Measurements from ENCODE around the gene CORIN.

The CORIN gene

GRCh38 chr4:47831026-47831679 is 6.7 kb downstream of the CORIN start:
- no peak for DNase-seq (ENCODE audit: low read depth in 2 of 2)

DNA sequence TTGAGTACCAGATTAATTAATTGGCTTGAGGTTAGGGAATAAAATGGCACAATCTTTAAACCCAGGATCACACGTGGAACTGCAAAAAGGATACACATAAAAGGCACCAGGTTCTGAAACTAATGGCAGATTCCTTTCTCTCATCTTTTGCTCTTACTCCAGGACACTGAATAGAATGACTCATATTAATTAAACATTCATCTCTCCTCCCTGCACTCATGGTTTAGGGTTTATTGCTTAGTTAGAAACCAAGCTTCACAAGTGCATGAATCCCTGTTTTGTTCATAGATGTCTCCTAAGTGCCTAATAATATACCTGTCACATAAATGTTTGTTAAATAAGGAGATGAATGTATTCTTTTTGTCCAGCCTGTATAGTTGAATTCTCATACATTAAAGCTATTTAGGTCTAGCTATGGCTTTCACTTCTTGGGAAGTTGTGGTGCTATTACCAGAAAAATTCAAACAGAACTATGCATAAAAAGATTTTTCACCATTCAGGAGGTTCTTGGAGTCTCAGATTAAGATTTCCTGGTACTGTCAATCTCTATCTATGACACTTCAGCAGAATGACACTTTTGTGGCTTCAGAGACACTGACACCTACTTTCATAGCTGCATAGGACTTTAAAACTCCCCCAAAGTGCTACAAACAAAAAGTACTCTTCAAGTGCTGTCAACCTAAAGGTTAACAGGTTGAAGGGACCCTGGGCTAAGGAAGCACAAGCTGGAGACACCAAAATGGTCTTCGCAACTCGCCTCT is 7.4 kb downstream of the CORIN start:
- no peak for DNase-seq (ENCODE audit: low read depth in 2 of 2)

GRCh38 chr4:47829438-47829837 is 8.4 kb downstream of the CORIN start:
- DNase-seq (ENCODE audit: low read depth in 2 of 2): no peak

DNA sequence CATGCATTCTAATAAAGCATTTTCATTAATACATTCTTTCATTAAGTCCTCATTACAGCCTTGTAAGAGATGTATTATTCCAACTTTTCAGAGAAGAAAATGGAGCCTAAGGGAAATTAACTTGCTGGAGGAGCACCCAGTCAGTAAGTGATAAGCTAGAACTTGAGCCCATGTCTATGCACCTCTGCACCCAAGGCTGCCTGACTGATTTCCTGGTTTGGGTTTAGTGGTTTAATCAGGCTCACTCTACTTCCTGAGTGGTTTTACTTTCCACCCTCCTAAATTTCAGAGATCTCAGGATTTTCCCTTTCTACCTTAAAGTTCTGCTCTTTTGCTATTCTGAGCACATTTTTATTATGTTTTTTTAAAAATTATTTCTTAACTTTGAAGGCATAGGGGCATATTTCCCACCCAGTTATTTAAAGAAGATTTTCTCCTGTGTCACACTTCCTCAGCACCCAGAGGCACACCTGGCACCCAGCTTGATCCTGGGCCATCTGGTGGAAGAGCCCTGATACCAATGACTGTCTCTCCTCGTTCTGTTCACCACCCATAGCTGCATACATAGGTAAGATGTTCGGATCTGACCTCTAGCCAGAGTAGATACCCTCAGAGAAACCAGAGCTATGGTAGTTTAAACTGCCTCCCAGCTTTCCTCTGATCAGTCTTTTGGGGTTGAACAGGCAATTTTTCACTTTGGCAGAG is 10.4 kb downstream of the CORIN start:
- no peak for DNase-seq (ENCODE audit: low read depth in 2 of 2)

DNA sequence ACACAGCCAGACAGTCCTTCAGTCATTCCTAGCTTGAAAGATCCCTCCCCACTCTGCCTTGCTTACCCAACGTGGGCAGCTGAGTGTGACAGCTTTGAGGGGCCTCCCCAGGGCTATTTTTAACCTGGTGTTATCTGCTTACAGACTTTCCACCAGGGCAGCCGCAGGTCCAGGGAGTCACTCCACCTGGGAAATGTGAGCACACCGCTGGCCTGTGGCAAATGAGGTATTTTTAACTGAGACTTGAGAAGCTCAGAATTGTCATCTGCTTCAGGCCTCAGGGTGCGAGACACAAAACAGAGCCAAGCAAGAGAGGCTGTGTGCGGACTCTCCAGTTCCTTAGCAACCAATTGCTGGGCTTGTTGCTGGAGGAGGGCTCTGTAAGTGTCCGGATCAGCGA is 13.0 kb downstream of the CORIN start:
- no peak for DNase-seq (ENCODE audit: low read depth in 2 of 2)

DNA sequence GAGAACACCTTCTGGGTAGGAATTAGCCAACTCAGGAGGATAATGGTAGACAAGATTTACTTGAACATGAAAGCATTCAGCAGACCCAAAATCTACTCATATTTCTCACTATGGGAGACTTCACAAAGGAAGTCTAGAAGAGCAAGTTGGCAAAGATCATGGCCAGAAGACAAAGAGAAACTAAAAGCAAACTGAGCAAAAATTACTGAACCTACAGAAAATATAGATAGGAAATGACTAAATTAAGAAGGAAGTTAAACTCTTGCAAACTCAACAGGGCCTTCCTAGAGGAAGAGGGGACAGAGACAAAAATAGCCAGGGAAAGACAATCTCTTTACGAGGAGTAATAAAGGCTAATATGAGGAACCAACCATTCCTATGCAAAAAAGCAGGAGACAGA is 18.7 kb downstream of the CORIN start:
- DNase-seq (ENCODE audit: low read depth in 2 of 2): no peak

DNA sequence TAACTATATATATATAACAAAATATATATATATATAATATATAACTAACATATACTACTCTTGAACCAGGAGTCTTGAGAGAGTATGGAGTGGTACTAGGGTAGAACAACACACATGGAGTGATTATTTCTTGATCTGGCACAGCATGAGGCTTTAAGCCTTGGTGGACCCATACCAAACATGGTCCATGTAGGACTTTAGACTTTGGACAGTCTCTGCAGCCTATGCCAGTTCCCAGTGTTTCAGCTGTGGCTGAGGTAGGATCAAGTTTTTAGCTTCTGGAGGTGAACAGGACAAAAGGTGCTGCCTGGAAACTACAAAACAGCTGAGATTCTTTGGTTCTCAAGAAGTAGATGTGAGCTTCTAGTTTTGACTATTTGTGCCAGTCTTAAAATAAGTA is 20.6 kb downstream of the CORIN start:
- no peak for DNase-seq (ENCODE audit: low read depth in 2 of 2)

DNA sequence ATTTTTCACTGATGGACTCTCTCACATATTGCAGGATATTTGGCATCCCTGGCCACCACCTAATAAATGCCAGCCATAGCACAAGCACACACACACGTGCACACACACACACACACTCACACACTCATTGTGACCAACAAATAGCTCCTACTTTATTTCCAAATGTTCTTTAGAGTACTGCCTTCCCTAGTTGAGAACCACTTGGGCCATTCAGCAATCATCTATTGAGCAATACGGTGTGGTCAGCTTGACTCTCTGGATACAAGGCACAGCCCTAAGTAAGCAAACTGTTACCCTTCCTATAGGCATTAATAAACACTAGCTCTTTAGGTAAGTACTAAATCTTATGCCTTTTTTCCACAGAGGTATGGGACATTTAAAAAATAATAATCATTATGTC is 21.1 kb downstream of the CORIN start:
- DNase-seq (ENCODE audit: low read depth in 2 of 2): no peak

- DNase-seq (ENCODE audit: low read depth in 2 of 2): no peak
Observed at GRCh38 chr4:47814618-47815295, 23.1 kb downstream of the CORIN start.

- no peak for DNase-seq (ENCODE audit: low read depth in 2 of 2)
Observed at GRCh38 chr4:47809654-47810203, 28.1 kb downstream of the CORIN start.

DNA sequence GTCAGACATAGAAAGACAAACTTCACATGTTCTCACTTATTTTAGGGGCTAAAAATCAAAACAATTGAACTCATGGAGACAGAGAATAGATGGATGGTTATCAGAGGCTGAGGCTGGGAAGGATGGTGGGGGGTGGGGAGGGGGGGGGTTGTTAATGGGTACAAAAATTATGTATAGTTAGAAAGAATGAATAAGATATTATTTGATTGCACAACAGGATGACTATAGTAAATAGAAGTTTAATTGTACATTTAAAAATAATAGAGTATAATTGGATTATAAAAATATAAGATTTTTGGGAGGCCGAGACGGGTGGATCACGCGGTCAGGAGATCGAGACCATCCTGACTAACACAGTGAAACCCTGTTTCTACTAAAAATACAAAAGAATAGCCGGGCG is 33.3 kb downstream of the CORIN start:
- no peak for DNase-seq (ENCODE audit: low read depth in 2 of 2)

GRCh38 chr4:47801481-47802002 is 36.3 kb downstream of the CORIN start:
- no peak for DNase-seq (ENCODE audit: low read depth in 2 of 2)

- DNase-seq (ENCODE audit: low read depth in 2 of 2): no peak
Observed at GRCh38 chr4:47798165-47798564, 39.7 kb downstream of the CORIN start.

DNA sequence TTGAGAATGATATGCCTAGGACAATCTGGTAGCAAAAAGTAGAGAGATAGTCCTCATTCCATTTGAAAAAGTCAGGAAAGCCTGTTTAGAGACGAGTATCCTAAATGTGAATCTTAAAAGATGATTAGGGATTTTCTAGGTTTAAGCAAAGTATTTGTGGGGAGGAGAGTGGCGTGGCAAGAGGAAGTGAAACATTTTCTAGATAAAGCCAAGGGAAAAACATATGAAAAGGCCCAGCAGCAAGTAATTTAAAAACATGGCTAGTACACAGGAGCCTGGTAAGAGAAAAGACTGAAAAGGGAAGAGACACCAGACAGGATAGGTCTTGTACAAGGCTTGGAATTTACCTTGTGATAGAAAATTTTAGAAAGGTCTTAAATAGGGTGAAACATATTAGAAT is 45.9 kb downstream of the CORIN start:
- no peak for DNase-seq (ENCODE audit: low read depth in 2 of 2)

GRCh38 chr4:47790105-47790504 is 47.8 kb downstream of the CORIN start:
- DNase-seq (ENCODE audit: low read depth in 2 of 2): no peak

DNA sequence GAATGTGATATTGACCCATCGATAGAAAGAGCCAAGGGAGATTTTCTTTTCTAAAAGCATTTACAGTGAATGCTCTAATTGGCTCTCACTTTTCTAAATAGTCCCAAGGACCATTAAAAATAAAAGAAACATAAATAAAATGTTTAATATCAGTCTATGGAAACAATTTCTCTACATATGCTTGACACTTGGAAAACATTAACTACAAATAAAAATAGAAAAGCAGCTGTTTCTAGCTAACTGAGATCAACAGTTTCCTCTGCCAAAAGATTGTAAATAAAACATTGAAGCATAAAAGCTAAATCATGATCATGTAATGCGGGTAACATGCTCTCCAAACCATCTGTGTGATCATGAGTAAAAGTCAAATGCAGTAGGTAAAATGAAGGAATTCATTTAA is 49.7 kb downstream of the CORIN start:
- no peak for DNase-seq (ENCODE audit: low read depth in 2 of 2)

- no peak for DNase-seq (ENCODE audit: low read depth in 2 of 2)
Observed at GRCh38 chr4:47786958-47787370, 50.9 kb downstream of the CORIN start.

GRCh38 chr4:47785153-47785552 is 52.7 kb downstream of the CORIN start:
- DNase-seq (ENCODE audit: low read depth in 2 of 2): no peak

- DNase-seq (ENCODE audit: low read depth in 2 of 2): no peak
Observed at GRCh38 chr4:47784222-47784621, 53.6 kb downstream of the CORIN start.

DNA sequence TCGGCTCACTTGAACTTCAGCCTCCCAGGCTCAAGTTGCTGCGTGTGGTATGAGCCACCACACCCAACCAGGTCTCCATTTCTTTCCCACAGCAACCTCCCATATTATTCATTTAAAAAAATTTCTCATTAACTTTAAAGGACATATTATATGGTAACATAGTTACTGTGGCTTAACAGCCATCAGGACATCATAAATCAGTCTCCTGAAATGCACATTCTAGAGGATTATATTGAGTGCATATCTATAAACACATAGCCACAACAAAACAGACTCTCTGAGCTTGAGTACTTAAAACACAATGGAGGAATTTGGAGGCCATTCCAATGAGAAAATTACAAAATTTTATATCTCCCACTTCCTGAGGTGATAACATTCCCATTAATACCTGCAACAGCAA is 61.5 kb downstream of the CORIN start:
- DNase-seq (ENCODE audit: low read depth in 2 of 2): no peak

- DNase-seq (ENCODE audit: low read depth in 2 of 2): no peak
Observed at GRCh38 chr4:47774079-47774478, 63.8 kb downstream of the CORIN start.

GRCh38 chr4:47771020-47771419 is 66.8 kb downstream of the CORIN start:
- no peak for DNase-seq (ENCODE audit: low read depth in 2 of 2)
